B cell (primary cell): ENCODE results near the gene CORO2B. TPM values are rescaled to one million over a fixed set of nuclear protein-coding genes. Genes with fewer than 3 reads are reported as not detected.

Experiments
- ATAC-seq: fragments of 200-7000 bp; cut with Tn5 transposase; one replicate; pipeline ENCODE4 v1.10.0; 2021; ENCODE audit warnings: low read depth, mild to moderate bottlenecking, moderate number of reproducible peaks, moderate library complexity
- CTCF ChIA-PET: fragments of 350-600 bp; sonication (Branson Sonifier 250); formaldehyde crosslinking; loops from one replicate; lab custom pipeline; 2021; ENCODE audit warnings: antibody characterized with exemption, inconsistent platforms; lab: Charles Lee
- POLR2A ChIA-PET: fragments of 350-600 bp; sonication (Branson Sonifier 250); formaldehyde crosslinking; loops from one replicate; lab custom pipeline; 2021; ENCODE audit warnings: antibody characterized with exemption; lab: Charles Lee
- DNase-seq: peaks from one replicate; pipeline ENCODE4 v3.0.0; 2013
- H2AFZ ChIP-seq: 2 replicates; pipeline ENCODE4 v1.6.1; 2012; ENCODE audit warnings: mild to moderate bottlenecking, low read depth, low read length; ENCODE audit not compliant: insufficient read depth, poor library complexity, severe bottlenecking
- H3K27ac ChIP-seq, 2 donors: 1 replicate in 1 of 2; 2 replicates in 1 of 2; pipeline ENCODE4 v1.5.1; 2012 to 2013; ENCODE audit warnings: low read length in 2 of 2, mild to moderate bottlenecking in 2 of 2, moderate library complexity in 1 of 2
- H3K27me3 ChIP-seq, 4 experiments: fragments of 200-600 bp in 1 of 4; sonication (generic) in 1 of 4; replicated peaks in 1 of 4; 1 replicate in 2 of 4; 2 replicates in 2 of 4; pipeline versions ENCODE4 v1.6.1 to v1.7.0; 2013 to 2016; ENCODE audit warnings: low read length in 3 of 4, mild to moderate bottlenecking in 2 of 4, mixed read lengths in 1 of 4, moderate library complexity in 1 of 4; ENCODE audit not compliant: insufficient read depth in 4 of 4, control insufficient read depth in 3 of 4; ENCODE audit errors: control extremely low read depth in 1 of 4
- H3K36me3 ChIP-seq, 2 experiments: replicated peaks in 1 of 2; 1 replicate in 1 of 2; 2 replicates in 1 of 2; pipeline versions ENCODE4 v1.6.1 to v1.7.1; 2013; ENCODE audit warnings: low read length in 1 of 2; ENCODE audit not compliant: insufficient read depth in 2 of 2, control insufficient read depth in 1 of 2; ENCODE audit errors: control extremely low read depth in 1 of 2, extremely low read depth in 1 of 2
- H3K4me1 ChIP-seq, 2 donors: fragments of 200-600 bp in 1 of 2; sonication (generic) in 1 of 2; 1 replicate in 1 of 2; 2 replicates in 1 of 2; pipeline versions ENCODE4 v1.5.1 to v1.6.1; 2013 to 2017; ENCODE audit warnings: low read length in 2 of 2; ENCODE audit not compliant: control insufficient read depth in 2 of 2, insufficient read depth in 2 of 2
- H3K4me2 ChIP-seq: replicated peaks from 2 replicates; pipeline ENCODE3; 2012; ENCODE audit warnings: mild to moderate bottlenecking, low read depth, low read length; ENCODE audit not compliant: poor library complexity, severe bottlenecking
- H3K4me3 ChIP-seq, 5 experiments: fragments of 200-600 bp in 1 of 5; sonication (generic) in 1 of 5; 1 replicate in 3 of 5; 2 replicates in 2 of 5; pipeline versions ENCODE4 v1.5.1 to v1.7.0; 2011 to 2016; ENCODE audit warnings: low read length in 4 of 5, mild to moderate bottlenecking in 4 of 5, low read depth in 2 of 5, control low read depth in 1 of 5, moderate library complexity in 1 of 5; ENCODE audit not compliant: insufficient read depth in 1 of 5; ENCODE audit errors: control extremely low read depth in 1 of 5, extremely low read depth in 1 of 5
- H3K79me2 ChIP-seq: fragments of 200-600 bp; sonication (generic); one replicate; pipeline ENCODE4 v1.6.0; 2016; ENCODE audit warnings: low read length; ENCODE audit not compliant: control insufficient read depth, insufficient read depth
- H3K9ac ChIP-seq: fragments of 200-600 bp; sonication (generic); 2 replicates; pipeline ENCODE4 v1.6.1; 2017; ENCODE audit warnings: mild to moderate bottlenecking, low read length, moderate library complexity
- H3K9me3 ChIP-seq, 3 donors: one replicate each; pipeline versions ENCODE4 v1.6.1 to v1.7.1; 2013; ENCODE audit warnings: low read length in 2 of 3; ENCODE audit not compliant: control insufficient read depth in 2 of 3, insufficient read depth in 1 of 3; ENCODE audit errors: control extremely low read depth in 1 of 3
- H4K20me1 ChIP-seq: 2 replicates; pipeline ENCODE4 v1.6.0; 2012; ENCODE audit warnings: mild to moderate bottlenecking, low read length; ENCODE audit not compliant: insufficient read depth, control insufficient read depth, poor library complexity, severe bottlenecking
- H3K27ac Mint-ChIP-seq: one replicate; pipeline ENCODE4 v1.8.0; 2021; ENCODE audit warnings: mixed read lengths
- H3K27me3 Mint-ChIP-seq: one replicate; pipeline ENCODE4 v1.8.0; 2021; ENCODE audit warnings: mixed read lengths
- H3K4me1 Mint-ChIP-seq: one replicate; pipeline ENCODE4 v1.8.0; 2021; ENCODE audit warnings: mixed read lengths
- H3K4me3 Mint-ChIP-seq: one replicate; pipeline ENCODE4 v1.8.0; 2021; ENCODE audit warnings: mixed read lengths
- H3K9me3 Mint-ChIP-seq: one replicate; pipeline ENCODE4 v1.8.0; 2022; ENCODE audit warnings: mixed read lengths; ENCODE audit not compliant: insufficient read depth
- EZH2 ChIP-seq: IDR thresholded peaks from 2 replicates; pipeline ENCODE4 v1.6.1; 2012; ENCODE audit warnings: borderline replicate concordance, low read depth, mild to moderate bottlenecking, moderate library complexity, low read length; ENCODE audit not compliant: insufficient read depth, poor library complexity, severe bottlenecking
- WGBS: methylation state at CpG from one replicate; pipeline ENCODE4 v1.1.5; 2013; ENCODE audit warnings: missing lambda C conversion rate; ENCODE audit not compliant: insufficient coverage; 5-methylcytosine and 5-hydroxymethylcytosine counted together
- intact Hi-C: fragments of 100-400 bp; cut with micrococcal nuclease; formaldehyde crosslinking; loops from one replicate; pipeline ENCODE4 v1.10.0; 2022
- polyA plus RNA-seq: library from polyadenylated mRNA; depleted of rRNA; stranded (reverse); fragments of >200 nt; gene quantifications from 2 replicates; pipeline ENCODE4 v1.2.3, GENCODE V29; 2012
- total RNA-seq, 2 donors: library from RNA; stranded (reverse); fragments of 120-200 nt in 1 of 2; gene quantifications; 1 replicate in 1 of 2; 2 replicates in 1 of 2; pipeline versions ENCODE4 v1.2.3 to v1.2.4, GENCODE V29; 2013 to 2022
- TF ChIP-seq, protein P1 (sequence below): fragments of 200-600 bp; IDR thresholded peaks from one replicate; pipeline ENCODE4 v1.8.0; 2022; ENCODE audit warnings: antibody characterized with exemption, mild to moderate bottlenecking

CORO2B gene
- total and polyA plus RNA-seq, 2 donors (not counting 1 experiment from before 2014, with no cell fraction given) = 9.5 to 11.3 TPM

DNA sequence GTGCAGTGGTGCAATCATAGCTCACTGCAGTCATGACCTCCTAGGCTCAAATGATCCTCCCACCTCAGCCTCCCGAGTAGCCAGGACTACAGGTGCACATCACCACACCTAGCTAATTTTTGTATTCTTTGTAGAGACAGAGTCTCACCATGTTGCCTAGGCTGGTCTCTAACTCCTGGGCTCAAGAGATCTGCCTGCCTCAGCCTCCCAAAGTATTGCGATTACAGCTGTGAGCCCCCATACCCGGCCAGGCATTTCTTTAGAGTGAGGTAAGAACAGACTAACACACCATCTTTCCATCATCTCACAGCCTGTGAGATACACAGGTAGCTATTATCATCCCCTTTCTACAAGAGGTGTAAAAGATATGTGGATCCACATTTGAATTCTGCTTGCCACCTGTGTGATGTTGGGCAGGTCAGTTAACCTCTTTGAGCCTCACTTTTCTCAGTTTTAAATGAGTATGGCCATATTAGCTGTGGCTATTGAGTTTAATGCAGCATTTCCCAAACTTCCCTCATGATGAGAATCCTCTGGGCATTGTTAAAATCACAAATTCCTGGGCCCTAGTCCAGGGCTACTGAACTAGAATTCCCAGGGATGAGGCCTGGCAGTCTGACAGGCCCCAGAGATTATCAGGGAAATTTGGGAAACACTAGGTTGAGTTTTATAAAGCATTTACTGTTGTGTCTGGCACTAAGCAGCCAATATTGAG lies 195.9 kb downstream of the CORO2B start:
- ChIA-PET CTCF (interaction anchor here (1.0 kb wide), 1 partner anchor 11 kb away, joined by 3 read pairs; no protein-coding TSS in a partner anchor), POLR2A (no interaction called here)
- H3K4me3 Mint-ChIP-seq = no peak overlapping the region
- no peaks in the 10 kb centered on the region for H3K79me2 ChIP-seq
- H3K4me1 ChIP-seq = no peaks in the 10 kb centered on the region
- H3K9ac ChIP-seq = no peak overlapping the region
- H4K20me1 ChIP-seq = no peaks in the 10 kb centered on the region
- H3K4me1 Mint-ChIP-seq = no peaks in the 10 kb centered on the region
- no peak overlapping the region for H3K4me3 ChIP-seq
- H3K9me3 ChIP-seq = peaks cover 0 to 5% (median 0%) of the 10 kb centered on the region in 3 donors
- H3K9me3 Mint-ChIP-seq = no peaks in the 10 kb centered on the region
- H3K27me3 Mint-ChIP-seq = no peaks in the 10 kb centered on the region
- no peak overlapping the region for H3K4me2 ChIP-seq
- TF ChIP-seq, protein P1, sequence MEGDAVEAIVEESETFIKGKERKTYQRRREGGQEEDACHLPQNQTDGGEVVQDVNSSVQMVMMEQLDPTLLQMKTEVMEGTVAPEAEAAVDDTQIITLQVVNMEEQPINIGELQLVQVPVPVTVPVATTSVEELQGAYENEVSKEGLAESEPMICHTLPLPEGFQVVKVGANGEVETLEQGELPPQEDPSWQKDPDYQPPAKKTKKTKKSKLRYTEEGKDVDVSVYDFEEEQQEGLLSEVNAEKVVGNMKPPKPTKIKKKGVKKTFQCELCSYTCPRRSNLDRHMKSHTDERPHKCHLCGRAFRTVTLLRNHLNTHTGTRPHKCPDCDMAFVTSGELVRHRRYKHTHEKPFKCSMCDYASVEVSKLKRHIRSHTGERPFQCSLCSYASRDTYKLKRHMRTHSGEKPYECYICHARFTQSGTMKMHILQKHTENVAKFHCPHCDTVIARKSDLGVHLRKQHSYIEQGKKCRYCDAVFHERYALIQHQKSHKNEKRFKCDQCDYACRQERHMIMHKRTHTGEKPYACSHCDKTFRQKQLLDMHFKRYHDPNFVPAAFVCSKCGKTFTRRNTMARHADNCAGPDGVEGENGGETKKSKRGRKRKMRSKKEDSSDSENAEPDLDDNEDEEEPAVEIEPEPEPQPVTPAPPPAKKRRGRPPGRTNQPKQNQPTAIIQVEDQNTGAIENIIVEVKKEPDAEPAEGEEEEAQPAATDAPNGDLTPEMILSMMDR = no peak
- no peak for TF ChIP-seq EZH2
- no peak overlapping the region for H3K27ac ChIP-seq
- intact Hi-C loops = no loop called here
- H2AFZ ChIP-seq = no peak overlapping the region
- H3K36me3 ChIP-seq = peaks cover 0 to 10% of the 10 kb centered on the region in 2 experiments
- ATAC-seq (no peak), DNase-seq (no peak)
- 83% methylated on average over 1 of the region's 3 CpGs for WGBS
- no peak overlapping the region for H3K27ac Mint-ChIP-seq
- peaks cover 0 to 4% (median 0%) of the 10 kb centered on the region in 4 experiments for H3K27me3 ChIP-seq

DNA sequence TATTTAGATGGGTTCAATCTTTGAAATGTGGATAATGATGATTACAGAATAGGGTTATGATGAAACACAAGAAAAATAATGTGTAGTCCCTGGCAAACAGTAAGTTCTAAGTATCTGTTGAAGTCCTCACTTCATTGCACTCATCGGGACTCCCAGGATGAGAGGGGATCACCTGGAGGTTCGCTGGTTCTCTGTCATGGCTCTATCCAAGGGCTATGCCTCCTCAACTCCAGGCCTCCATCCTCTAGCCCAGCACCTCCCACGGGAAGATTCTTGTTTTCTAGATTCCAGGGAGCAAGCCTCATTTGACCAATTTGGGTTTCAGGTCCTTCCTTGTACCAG lies 196.4 kb downstream of the CORO2B start:
- POLR2A ChIA-PET = no interaction called here
- intact Hi-C loops = no loop called here
- Histone ChIP-seq H3K4me3 (no peak overlapping the region), H3K4me1 (no peaks in the 10 kb centered on the region), H2AFZ (no peak overlapping the region), H3K27ac (no peak overlapping the region), H3K9ac (no peak overlapping the region), H3K27me3 (peaks cover 0 to 4% (median 0%) of the 10 kb centered on the region in 4 experiments), H3K36me3 (peaks cover 0 to 13% of the 10 kb centered on the region in 2 experiments), H4K20me1 (no peaks in the 10 kb centered on the region), H3K79me2 (no peaks in the 10 kb centered on the region), H3K4me2 (no peak overlapping the region), H3K9me3 (peaks cover 0 to 5% (median 0%) of the 10 kb centered on the region in 3 donors)
- Mint-ChIP-seq H3K9me3 (no peaks in the 10 kb centered on the region), H3K4me1 (no peaks in the 10 kb centered on the region), H3K4me3 (no peak overlapping the region), H3K27me3 (no peaks in the 10 kb centered on the region), H3K27ac (no peak overlapping the region)
- WGBS = 94% methylated on average over 2 of the region's 3 CpGs
- TF ChIP-seq, protein P1 = no peak
- TF ChIP-seq EZH2 = no peak
- no peak for ATAC-seq
- DNase-seq = no peak
- CTCF ChIA-PET = no interaction called here
